H1 (cell line): ENCODE data around the gene UQCR10. TPM values are rescaled to one million over a fixed set of nuclear protein-coding genes. Genes with fewer than 3 reads are reported as not detected.

Experiments used
- CTCF ChIA-PET: fragments of 300-600 bp; sonication (Branson Sonifier 250); formaldehyde crosslinking; loops from one replicate; lab custom pipeline; 2021; ENCODE audit not compliant: partially characterized antibody; lab: Charles Lee
- POLR2A ChIA-PET: fragments of 300-600 bp; sonication (Branson Sonifier 250); formaldehyde crosslinking; loops from one replicate; lab custom pipeline; 2021; ENCODE audit warnings: inconsistent platforms; ENCODE audit not compliant: partially characterized antibody; lab: Charles Lee
- DNase-seq, 2 experiments: peaks; one replicate each; pipeline versions ENCODE4 v3.0.0 to v3.0.0-alpha.2; 2010 to 2022; ENCODE audit warnings: low spot score in 2 of 2, low read depth in 1 of 2, mixed read lengths in 1 of 2
- FAIRE-seq: peaks from 2 replicates; lab custom pipeline; 2011; peaks lifted over from hg19 to GRCh38; lab: Jason Lieb, UNC
- H2AFZ ChIP-seq: 2 replicates; pipeline ENCODE4 v1.8.1; 2012; ENCODE audit warnings: low read length, inconsistent platforms
- H2AK5ac ChIP-seq: 2 replicates; pipeline ENCODE4 v1.6.1; 2013; ENCODE audit warnings: low read depth, low read length
- H2BK120ac ChIP-seq: replicated peaks from 2 replicates; pipeline ENCODE3; 2013; ENCODE audit warnings: low read depth, low read length, inconsistent platforms
- H2BK12ac ChIP-seq: 2 replicates; pipeline ENCODE4 v1.6.1; 2013; ENCODE audit warnings: low read depth, low read length
- H2BK15ac ChIP-seq: 2 replicates; pipeline ENCODE4 v1.6.1; 2013; ENCODE audit warnings: low read length
- H2BK20ac ChIP-seq: 2 replicates; pipeline ENCODE4 v1.6.1; 2013; ENCODE audit warnings: low read length
- H2BK5ac ChIP-seq: 2 replicates; pipeline ENCODE4 v1.6.1; 2013; ENCODE audit warnings: low read depth, low read length
- H3K14ac ChIP-seq: 2 replicates; pipeline ENCODE4 v1.6.1; 2013; ENCODE audit warnings: inconsistent platforms; ENCODE audit not compliant: insufficient read length
- H3K18ac ChIP-seq: 2 replicates; pipeline ENCODE4 v1.6.1; 2013; ENCODE audit warnings: low read length; ENCODE audit errors: extremely low read depth
- H3K23ac ChIP-seq: 2 replicates; pipeline ENCODE4 v1.6.1; 2013; ENCODE audit warnings: inconsistent platforms; ENCODE audit not compliant: insufficient read length
- H3K23me2 ChIP-seq: 2 replicates; pipeline ENCODE4 v1.6.1; 2013; ENCODE audit warnings: low read depth, low read length
- H3K27ac ChIP-seq: 2 replicates; pipeline ENCODE4 v1.6.1; 2011; ENCODE audit warnings: low read depth, low read length, inconsistent platforms
- H3K27me3 ChIP-seq, 4 experiments: replicated peaks in 1 of 4; 1 replicate in 1 of 4; 2 replicates in 3 of 4; pipeline versions ENCODE4 v1.6.1 to v1.8.1; 2011 to 2013; ENCODE audit warnings: low read length in 3 of 4, mild to moderate bottlenecking in 3 of 4, inconsistent platforms in 2 of 4, mixed read lengths in 2 of 4, moderate library complexity in 1 of 4; ENCODE audit not compliant: control insufficient read depth in 3 of 4, insufficient read depth in 3 of 4; ENCODE audit errors: extremely low read depth in 1 of 4
- H3K36me3 ChIP-seq, 4 experiments: 2 replicates each; pipeline versions ENCODE4 v1.6.1 to v1.8.1; 2011 to 2013; ENCODE audit warnings: mild to moderate bottlenecking in 4 of 4, low read length in 3 of 4, moderate library complexity in 2 of 4, control low read depth in 1 of 4, inconsistent platforms in 1 of 4; ENCODE audit not compliant: insufficient read depth in 4 of 4, control insufficient read depth in 2 of 4
- H3K4ac ChIP-seq: replicated peaks from 2 replicates; pipeline ENCODE3; 2013; ENCODE audit warnings: low read length, low read depth, mixed read lengths, inconsistent platforms; ENCODE audit not compliant: insufficient read length
- H3K4me1 ChIP-seq, 4 experiments: replicated peaks in 1 of 4; 1 replicate in 1 of 4; 2 replicates in 3 of 4; pipeline versions ENCODE4 v1.6.1 to v1.8.1; 2011 to 2013; ENCODE audit warnings: low read length in 3 of 4, inconsistent platforms in 2 of 4, mixed read lengths in 1 of 4; ENCODE audit not compliant: insufficient read depth in 4 of 4, control insufficient read depth in 3 of 4
- H3K4me2 ChIP-seq, 2 experiments: 2 replicates each; pipeline versions ENCODE4 v1.6.1 to v1.8.1; 2011 to 2013; ENCODE audit warnings: low read depth in 2 of 2, low read length in 2 of 2, control low read depth in 1 of 2, inconsistent platforms in 1 of 2, mild to moderate bottlenecking in 1 of 2; ENCODE audit not compliant: insufficient read depth in 1 of 2
- H3K4me3 ChIP-seq, 4 experiments: fragments of 200-600, 300-600 bp in 1 of 4; sonication (generic), shearing (Covaris generic), sonication (Bioruptor Twin) in 1 of 4; 2 replicates each; pipeline versions ENCODE4 v1.5.1 to v1.8.1; 2011 to 2016; ENCODE audit warnings: low read length in 4 of 4, low read depth in 3 of 4, control low read depth in 2 of 4, inconsistent platforms in 2 of 4, mild to moderate bottlenecking in 2 of 4, mixed read lengths in 1 of 4, moderate library complexity in 1 of 4; ENCODE audit not compliant: insufficient read depth in 2 of 4; ENCODE audit errors: extremely low read depth in 1 of 4
- H3K56ac ChIP-seq: replicated peaks from 2 replicates; pipeline ENCODE3; 2013; ENCODE audit warnings: low read depth, mild to moderate bottlenecking, mixed read lengths, low read length, inconsistent platforms; ENCODE audit not compliant: insufficient read length
- H3K79me1 ChIP-seq: 2 replicates; pipeline ENCODE4 v1.6.1; 2013; ENCODE audit warnings: low read depth, low read length, control low read depth
- H3K79me2 ChIP-seq, 2 experiments: 2 replicates each; pipeline versions ENCODE4 v1.6.1 to v1.8.1; 2012 to 2013; ENCODE audit warnings: low read length in 2 of 2, mild to moderate bottlenecking in 2 of 2, inconsistent platforms in 1 of 2; ENCODE audit not compliant: insufficient read depth in 2 of 2, control insufficient read depth in 1 of 2
- H3K9ac ChIP-seq, 4 experiments: replicated peaks in 1 of 4; 1 replicate in 1 of 4; 2 replicates in 3 of 4; pipeline versions ENCODE4 v1.6.1 to v1.8.1; 2011 to 2013; ENCODE audit warnings: low read depth in 3 of 4, low read length in 3 of 4, control low read depth in 2 of 4, mild to moderate bottlenecking in 2 of 4, moderate library complexity in 2 of 4, inconsistent platforms in 1 of 4; ENCODE audit errors: extremely low read depth in 1 of 4
- H3K9me3 ChIP-seq, 2 experiments: 2 replicates each; pipeline versions ENCODE4 v1.6.1 to v1.8.1; 2012 to 2013; ENCODE audit warnings: mild to moderate bottlenecking in 2 of 2, moderate library complexity in 2 of 2, control low read depth in 1 of 2, inconsistent platforms in 1 of 2, low read depth in 1 of 2, low read length in 1 of 2, mixed read lengths in 1 of 2; ENCODE audit not compliant: insufficient read depth in 2 of 2
- H4K20me1 ChIP-seq, 2 experiments: replicated peaks in 1 of 2; 2 replicates each; pipeline versions ENCODE3 to v1.8.1; 2011 to 2013; ENCODE audit warnings: inconsistent platforms in 2 of 2, low read length in 2 of 2, mild to moderate bottlenecking in 1 of 2; ENCODE audit not compliant: insufficient read depth in 2 of 2, control insufficient read depth in 1 of 2
- H4K5ac ChIP-seq: 2 replicates; pipeline ENCODE4 v1.6.1; 2013; ENCODE audit warnings: low read length, low read depth, mixed read lengths, inconsistent platforms; ENCODE audit not compliant: insufficient read length
- H4K8ac ChIP-seq: 2 replicates; pipeline ENCODE4 v1.8.0; 2013; ENCODE audit warnings: mild to moderate bottlenecking, moderate library complexity, low read length, inconsistent platforms; ENCODE audit not compliant: insufficient read depth; ENCODE audit errors: extremely low read depth
- H4K91ac ChIP-seq: replicated peaks from 2 replicates; pipeline ENCODE3; 2013; ENCODE audit warnings: low read length, mixed read lengths, inconsistent platforms; ENCODE audit not compliant: insufficient read length
- BCL11A ChIP-seq, 2 experiments: IDR thresholded peaks; one replicate each; pipeline ENCODE4 v1.6.1; 2011; ENCODE audit warnings: low read depth in 2 of 2, low read length in 2 of 2, mild to moderate bottlenecking in 2 of 2
- KDM4A ChIP-seq: IDR thresholded peaks from one replicate; pipeline ENCODE4 v1.7.1; 2012; ENCODE audit warnings: low read depth, mild to moderate bottlenecking, moderate library complexity, low read length, inconsistent platforms; ENCODE audit not compliant: severe bottlenecking
- SP4 ChIP-seq: IDR thresholded peaks from 2 replicates; pipeline ENCODE4 v1.6.1; 2012; ENCODE audit warnings: low read length, inconsistent platforms
- WGBS, 2 experiments: shearing (Covaris generic) in 1 of 2; methylation state at CpG; one replicate each; pipeline versions ENCODE4 v1.1.6 to v1.1.7; 2013 to 2015; ENCODE audit warnings: low lambda C conversion rate in 2 of 2, mixed read lengths in 2 of 2, inconsistent platforms in 1 of 2, low coverage in 1 of 2, missing lambda C conversion rate in 1 of 2; ENCODE audit not compliant: insufficient replicate concordance in 2 of 2, insufficient coverage in 1 of 2, insufficient read length in 1 of 2; ENCODE audit errors: extremely low coverage in 1 of 2, missing lambda C conversion rate in 1 of 2; 5-methylcytosine and 5-hydroxymethylcytosine counted together
- polyA plus RNA-seq, 7 experiments: library from polyadenylated mRNA; depleted of rRNA in 3 of 7; stranded (reverse) in 5 of 7; unstranded in 2 of 7; fragments of >200 nt in 5 of 7; fragments of 200-250 nt in 2 of 7; gene quantifications; 1 replicate in 5 of 7; 2 replicates in 1 of 7; 4 replicates in 1 of 7; pipeline versions ENCODE4 v1.2.1 to v1.2.3, GENCODE V29; 2011 to 2013; ENCODE audit warnings: missing spikeins in 2 of 7, mixed read lengths in 2 of 7
- total RNA-seq: library from RNA; stranded (reverse); fragmentation: NEBNext Ultra II Directional; extraction: Animal tissue kit (Norgen Biotek cat#: 25700); gene quantifications from 2 replicates; pipeline ENCODE4 v1.2.1, GENCODE V29; 2021

The UQCR10 gene
- total and polyA plus RNA-seq, 2 of the 8 experiments (the other 6 are each of a cell fraction or from before 2014, with no cell fraction given), result 102 to 260 TPM

DNA sequence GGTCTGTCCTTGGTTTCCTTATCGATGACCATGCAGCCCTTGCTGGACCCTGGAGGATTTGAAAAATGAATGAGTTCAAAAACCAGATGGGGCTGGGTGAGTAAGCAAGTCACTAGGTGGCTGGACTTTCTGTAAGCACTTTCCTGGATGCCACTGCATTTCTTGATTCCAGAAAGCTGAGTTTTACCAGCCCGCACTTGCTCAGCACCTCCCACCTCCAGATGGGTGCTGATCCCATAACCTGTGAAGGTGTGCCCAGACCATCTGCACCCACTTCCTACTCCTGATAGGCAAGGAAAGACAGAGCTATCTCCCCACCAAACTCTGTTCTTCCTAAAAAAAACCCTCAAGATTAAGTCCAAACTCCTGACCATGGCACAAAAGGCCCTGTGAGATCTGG, 49.8 kb downstream of the UQCR10 start:
- H2BK5ac ChIP-seq, result no peak overlapping the region
- no peak for FAIRE-seq
- 96% methylated on average over 2 of the region's 2 CpGs; no CpG with 5 or more reads in 1 of the 2 experiments for WGBS, 2 experiments
- no peaks in the 10 kb centered on the region for H3K23me2 ChIP-seq
- H3K9ac ChIP-seq, result no peak overlapping the region
- no peak overlapping the region for H3K56ac ChIP-seq
- no peak for DNase-seq
- no peak overlapping the region for H4K8ac ChIP-seq
- H3K14ac ChIP-seq, result no peak overlapping the region
- H4K5ac ChIP-seq, result no peak overlapping the region
- H2BK15ac ChIP-seq, result no peak overlapping the region
- H3K23ac ChIP-seq, result no peak overlapping the region
- H3K27me3 ChIP-seq, result no peaks in the 10 kb centered on the region
- peaks cover 0 to 3% of the 10 kb centered on the region in 2 experiments for H4K20me1 ChIP-seq
- no peak overlapping the region for H2BK20ac ChIP-seq
- no peak overlapping the region for H3K18ac ChIP-seq
- no peak overlapping the region for H4K91ac ChIP-seq
- H2BK120ac ChIP-seq, result no peak overlapping the region
- H3K79me2 ChIP-seq, result no peaks in the 10 kb centered on the region
- no peaks in the 10 kb centered on the region for H3K4me1 ChIP-seq
- ChIA-PET POLR2A (interaction anchor here (0.6 kb wide), 1 partner anchor 13 kb away, joined by 5 read pairs; no protein-coding TSS in a partner anchor), CTCF (interaction anchor here (1.5 to 2.0 kb wide), 3 partner anchors 12 to 188 kb away, joined by 4 to 14 read pairs (median 4); no protein-coding TSS in a partner anchor)
- H3K79me1 ChIP-seq, result no peaks in the 10 kb centered on the region
- H2BK12ac ChIP-seq, result no peak overlapping the region
- no peak overlapping the region for H3K4ac ChIP-seq
- H3K4me2 ChIP-seq, result no peak overlapping the region
- no peak overlapping the region for H2AK5ac ChIP-seq
- H3K9me3 ChIP-seq, result no peaks in the 10 kb centered on the region
- H3K27ac ChIP-seq, result no peak overlapping the region
- H3K36me3 ChIP-seq, result peaks cover 3 to 36% (median 20%) of the 10 kb centered on the region in 4 experiments; a peak in 7 of 8 replicates
- no peak overlapping the region for H3K4me3 ChIP-seq
- H2AFZ ChIP-seq, result no peak overlapping the region
- TF ChIP-seq KDM4A (no peak), BCL11A (IDR thresholded peaks at IDR 0.05; ENCODE audit: low read depth in 2 of 2, low read length in 2 of 2) (no peak), SP4 (no peak)
